CD4-positive, alpha-beta memory T cell (primary cell): Measurements from ENCODE around the gene C10orf143. TPM values are rescaled to one million over a fixed set of nuclear protein-coding genes. Genes with fewer than 3 reads are reported as not detected.
A peak's percentile ranks its signal among the peaks of the same experiment; 100 is the strongest.

Experiments used
- CTCF ChIA-PET: fragments of 350-600 bp; sonication (Branson Sonifier 250); formaldehyde crosslinking; loops from one replicate; lab custom pipeline; 2021; ENCODE audit warnings: inconsistent platforms; ENCODE audit not compliant: partially characterized antibody; lab: Charles Lee
- POLR2A ChIA-PET: fragments of 350-600 bp; sonication (Branson Sonifier 250); formaldehyde crosslinking; loops from one replicate; lab custom pipeline; 2021; ENCODE audit not compliant: partially characterized antibody; lab: Charles Lee
- DNase-seq, 5 donors: peaks; one replicate each; pipeline versions ENCODE4 v3.0.0 to v3.0.0-alpha.2; 2020 to 2022; ENCODE audit warnings: mixed read lengths in 1 of 5
- H3K27ac ChIP-seq: one replicate; pipeline ENCODE4 v1.7.0; 2013; ENCODE audit warnings: low read depth, low read length
- H3K27me3 ChIP-seq: 2 replicates; pipeline ENCODE4 v1.7.0; 2013; ENCODE audit warnings: mild to moderate bottlenecking, low read length, moderate library complexity; ENCODE audit not compliant: insufficient read depth
- H3K36me3 ChIP-seq: 2 replicates; pipeline ENCODE4 v1.7.0; 2013; ENCODE audit warnings: mild to moderate bottlenecking, low read length, moderate library complexity; ENCODE audit not compliant: insufficient read depth
- H3K4me1 ChIP-seq: 2 replicates; pipeline ENCODE4 v1.7.0; 2013; ENCODE audit warnings: mild to moderate bottlenecking, low read length, moderate library complexity; ENCODE audit not compliant: insufficient read depth
- H3K4me3 ChIP-seq, 2 donors: one replicate each; pipeline ENCODE4 v1.7.0; 2013; ENCODE audit warnings: low read length in 2 of 2, mild to moderate bottlenecking in 1 of 2
- H3K9me3 ChIP-seq, 2 donors: one replicate each; pipeline ENCODE4 v1.7.0; 2013; ENCODE audit warnings: low read length in 2 of 2, control low read depth in 1 of 2; ENCODE audit not compliant: control insufficient read depth in 1 of 2
- H3K27ac Mint-ChIP-seq, 7 donors: one replicate each; pipeline ENCODE4 v1.8.0; 2020 to 2021; ENCODE audit warnings: mixed read lengths in 7 of 7, mild to moderate bottlenecking in 6 of 7, inconsistent platforms in 3 of 7, moderate library complexity in 3 of 7
- H3K27me3 Mint-ChIP-seq, 2 donors: one replicate each; pipeline ENCODE4 v1.8.0; 2020 to 2021; ENCODE audit warnings: mixed read lengths in 2 of 2
- H3K36me3 Mint-ChIP-seq, 2 donors: one replicate each; pipeline ENCODE4 v1.8.0; 2020 to 2021; ENCODE audit warnings: mixed read lengths in 2 of 2, inconsistent platforms in 1 of 2, mild to moderate bottlenecking in 1 of 2
- H3K4me1 Mint-ChIP-seq, 4 donors: one replicate each; pipeline ENCODE4 v1.8.0; 2020 to 2021; ENCODE audit warnings: mixed read lengths in 4 of 4, mild to moderate bottlenecking in 1 of 4
- H3K4me3 Mint-ChIP-seq, 8 donors: one replicate each; pipeline ENCODE4 v1.8.0; 2020 to 2021; ENCODE audit warnings: mixed read lengths in 8 of 8, mild to moderate bottlenecking in 7 of 8, moderate library complexity in 6 of 8, inconsistent platforms in 3 of 8
- H3K9me3 Mint-ChIP-seq, 8 donors: one replicate each; pipeline ENCODE4 v1.8.0; 2020 to 2021; ENCODE audit warnings: mixed read lengths in 8 of 8, mild to moderate bottlenecking in 5 of 8, inconsistent platforms in 3 of 8, moderate library complexity in 1 of 8
- intact Hi-C: fragments of 100-400 bp; cut with micrococcal nuclease; formaldehyde crosslinking; loops from one replicate; pipeline ENCODE4 v1.15.1; 2023
- polyA plus RNA-seq, 2 donors: library from polyadenylated mRNA; unstranded; fragments of 300-500 nt; fragmentation: Illumina TruSeq; gene quantifications; one replicate each; pipeline ENCODE4 v1.2.3, GENCODE V29; 2021
- total RNA-seq, 2 experiments: library from RNA; stranded (reverse); gene quantifications; one replicate each; pipeline ENCODE4 v1.2.3, GENCODE V29; 2021

Gene C10orf143
- total and polyA plus RNA-seq, 4 experiments from 2014 or later = 9.2 to 33.9 (median 14.0) TPM

- ChIA-PET CTCF (no interaction called here), POLR2A (no interaction called here)
- H3K9me3 ChIP-seq = no peaks in the 10 kb centered on the region
- Mint-ChIP-seq H3K9me3 (peaks cover 0 to 4% (median 0%) of the 10 kb centered on the region in 8 donors), H3K4me3 (no peak overlapping the region), H3K27me3 (peaks cover 0 to 1% of the 10 kb centered on the region in 2 donors), H3K36me3 (peaks cover 0 to 3% of the 10 kb centered on the region in 2 donors), H3K27ac (no peak overlapping the region), H3K4me1 (no peaks in the 10 kb centered on the region)
- H3K36me3 ChIP-seq = no peaks in the 10 kb centered on the region
- H3K27me3 ChIP-seq = no peaks in the 10 kb centered on the region
- no peak overlapping the region for H3K27ac ChIP-seq
- DNase-seq = no peak
- H3K4me1 ChIP-seq = no peaks in the 10 kb centered on the region
- H3K4me3 ChIP-seq = no peak overlapping the region
- intact Hi-C loops = no loop called here
These were observed 61.4 kb downstream of the C10orf143 start for GRCh38 chr10:130049244-130049643.

GRCh38 chr10:130048081-130048480, 62.5 kb downstream of the C10orf143 start:
- Histone ChIP-seq H3K4me1 (no peaks in the 10 kb centered on the region), H3K4me3 (no peak overlapping the region), H3K27me3 (no peaks in the 10 kb centered on the region), H3K36me3 (no peaks in the 10 kb centered on the region), H3K27ac (no peak overlapping the region), H3K9me3 (no peaks in the 10 kb centered on the region)
- H3K9me3 Mint-ChIP-seq = peaks cover 0 to 3% (median 0%) of the 10 kb centered on the region in 8 donors
- POLR2A ChIA-PET = no interaction called here
- no peak for DNase-seq
- CTCF ChIA-PET = no interaction called here
- H3K27ac Mint-ChIP-seq = no peak overlapping the region
- intact Hi-C loops = no loop called here
- no peak overlapping the region for H3K4me3 Mint-ChIP-seq
- H3K4me1 Mint-ChIP-seq = no peaks in the 10 kb centered on the region
- H3K36me3 Mint-ChIP-seq = no peaks in the 10 kb centered on the region
- H3K27me3 Mint-ChIP-seq = peaks cover 0 to 5% of the 10 kb centered on the region in 2 donors

- H3K27me3 ChIP-seq = no peaks in the 10 kb centered on the region
- CTCF ChIA-PET = no interaction called here
- intact Hi-C loops = no loop called here
- H3K36me3 ChIP-seq = no peaks in the 10 kb centered on the region
- no peaks in the 10 kb centered on the region for H3K9me3 ChIP-seq
- no peaks in the 10 kb centered on the region for H3K36me3 Mint-ChIP-seq
- no peak overlapping the region for H3K27ac ChIP-seq
- DNase-seq = no peak
- POLR2A ChIA-PET = no interaction called here
- H3K9me3 Mint-ChIP-seq = peaks cover 0 to 3% (median 0%) of the 10 kb centered on the region in 8 donors
- H3K27me3 Mint-ChIP-seq = peaks cover 0 to 4% of the 10 kb centered on the region in 2 donors
- no peaks in the 10 kb centered on the region for H3K4me1 ChIP-seq
- H3K27ac Mint-ChIP-seq = no peak overlapping the region
- no peak overlapping the region for H3K4me3 ChIP-seq
- H3K4me1 Mint-ChIP-seq = no peaks in the 10 kb centered on the region
- H3K4me3 Mint-ChIP-seq = peak overlapping the region in 1 of 8 donors; percentile 20
These were observed 63.3 kb downstream of the C10orf143 start for GRCh38 chr10:130047336-130047735.

GRCh38 chr10:130046591-130046990, 64.0 kb downstream of the C10orf143 start:
- Histone ChIP-seq H3K4me3 (no peak overlapping the region), H3K9me3 (no peaks in the 10 kb centered on the region), H3K36me3 (no peaks in the 10 kb centered on the region), H3K4me1 (no peaks in the 10 kb centered on the region), H3K27ac (no peak overlapping the region), H3K27me3 (no peaks in the 10 kb centered on the region)
- ChIA-PET POLR2A (no interaction called here), CTCF (no interaction called here)
- peaks cover 0 to 3% (median 0%) of the 10 kb centered on the region in 8 donors for H3K9me3 Mint-ChIP-seq
- no peak for DNase-seq
- no peak overlapping the region for H3K4me3 Mint-ChIP-seq
- no peaks in the 10 kb centered on the region for H3K4me1 Mint-ChIP-seq
- peaks cover 3 to 4% of the 10 kb centered on the region in 2 donors for H3K27me3 Mint-ChIP-seq
- H3K36me3 Mint-ChIP-seq = no peaks in the 10 kb centered on the region
- no peak overlapping the region for H3K27ac Mint-ChIP-seq
- intact Hi-C loops = no loop called here

GRCh38 chr10:130045801-130046321, 64.8 kb downstream of the C10orf143 start:
- Histone ChIP-seq H3K36me3 (no peaks in the 10 kb centered on the region), H3K27me3 (no peaks in the 10 kb centered on the region), H3K9me3 (no peaks in the 10 kb centered on the region), H3K4me3 (no peak overlapping the region), H3K27ac (no peak overlapping the region), H3K4me1 (no peaks in the 10 kb centered on the region)
- ChIA-PET CTCF (no interaction called here), POLR2A (no interaction called here)
- intact Hi-C loops = no loop called here
- peaks cover 3 to 4% of the 10 kb centered on the region in 2 donors for H3K27me3 Mint-ChIP-seq
- no peaks in the 10 kb centered on the region for H3K4me1 Mint-ChIP-seq
- no peak for DNase-seq
- H3K27ac Mint-ChIP-seq = no peak overlapping the region
- no peaks in the 10 kb centered on the region for H3K36me3 Mint-ChIP-seq
- H3K4me3 Mint-ChIP-seq = no peak overlapping the region
- H3K9me3 Mint-ChIP-seq = peaks cover 0 to 3% (median 0%) of the 10 kb centered on the region in 8 donors

GRCh38 chr10:130045091-130045652, 65.5 kb downstream of the C10orf143 start:
- Histone ChIP-seq H3K9me3 (no peaks in the 10 kb centered on the region), H3K4me3 (no peak overlapping the region), H3K36me3 (no peaks in the 10 kb centered on the region), H3K27ac (no peak overlapping the region), H3K27me3 (no peaks in the 10 kb centered on the region), H3K4me1 (no peaks in the 10 kb centered on the region)
- ChIA-PET POLR2A (no interaction called here), CTCF (no interaction called here)
- H3K36me3 Mint-ChIP-seq = no peaks in the 10 kb centered on the region
- H3K4me3 Mint-ChIP-seq = no peak overlapping the region
- H3K27ac Mint-ChIP-seq = no peak overlapping the region
- H3K4me1 Mint-ChIP-seq = no peaks in the 10 kb centered on the region
- intact Hi-C loops = no loop called here
- no peak for DNase-seq
- peaks cover 3 to 4% of the 10 kb centered on the region in 2 donors for H3K27me3 Mint-ChIP-seq
- peaks cover 0 to 3% (median 0%) of the 10 kb centered on the region in 8 donors for H3K9me3 Mint-ChIP-seq

GRCh38 chr10:130044067-130045061, 66.3 kb downstream of the C10orf143 start:
- H3K9me3 ChIP-seq = no peaks in the 10 kb centered on the region
- H3K27me3 Mint-ChIP-seq = peaks cover 3 to 4% of the 10 kb centered on the region in 2 donors
- intact Hi-C loops = no loop called here
- H3K4me1 Mint-ChIP-seq = no peaks in the 10 kb centered on the region
- H3K4me1 ChIP-seq = no peaks in the 10 kb centered on the region
- H3K4me3 Mint-ChIP-seq = no peak overlapping the region
- H3K27ac Mint-ChIP-seq = no peak overlapping the region
- H3K36me3 Mint-ChIP-seq = no peaks in the 10 kb centered on the region
- no peak for DNase-seq
- CTCF ChIA-PET = no interaction called here
- H3K36me3 ChIP-seq = no peaks in the 10 kb centered on the region
- H3K27me3 ChIP-seq = no peaks in the 10 kb centered on the region
- H3K9me3 Mint-ChIP-seq = peaks cover 0 to 3% (median 0%) of the 10 kb centered on the region in 8 donors
- no peak overlapping the region for H3K27ac ChIP-seq
- no peak overlapping the region for H3K4me3 ChIP-seq
- POLR2A ChIA-PET = no interaction called here
